Measurements from ENCODE around the gene SLC15A2. TPM values are rescaled to one million over a fixed set of nuclear protein-coding genes. Genes with fewer than 3 reads are reported as not detected.

SLC15A2 gene
- polyA plus RNA-seq, 1 experiment, result 0.11 TPM

- DNase-seq (ENCODE audit: low read depth), result no peak
- no peaks in the 10 kb centered on the region for H3K27me3 ChIP-seq (ENCODE audit: control insufficient read depth, insufficient read depth, low read length)
- H3K4me3 ChIP-seq (ENCODE audit: low read depth, low read length), result no peak overlapping the region
- no peaks in the 10 kb centered on the region for H3K36me3 ChIP-seq (ENCODE audit: control insufficient read depth, insufficient read depth, low read length)
- POLR2A ChIA-PET, result no interaction called here
- CTCF ChIA-PET, result interaction anchor here (1.4 kb wide), 1 partner anchor 11 kb away, joined by 4 read pairs; no protein-coding TSS in a partner anchor
- no peak for TF ChIP-seq CTCF (IDR thresholded peaks at IDR 0.05; ENCODE audit: insufficient read depth, low read depth, low read length)
Observed at GRCh38 chr3:121863801-121864200, 30.4 kb upstream of the SLC15A2 start.

- POLR2A ChIA-PET, result no interaction called here
- DNase-seq (ENCODE audit: low read depth), result no peak
- Histone ChIP-seq H3K27me3 (ENCODE audit: control insufficient read depth, insufficient read depth, low read length) (no peaks in the 10 kb centered on the region), H3K4me3 (ENCODE audit: low read depth, low read length) (no peak overlapping the region), H3K36me3 (ENCODE audit: control insufficient read depth, insufficient read depth, low read length) (no peaks in the 10 kb centered on the region)
- CTCF ChIA-PET, result no interaction called here
- TF ChIP-seq CTCF (IDR thresholded peaks at IDR 0.05; ENCODE audit: insufficient read depth, low read depth, low read length), result no peak
Observed at GRCh38 chr3:121869736-121870135, 24.5 kb upstream of the SLC15A2 start.

- no peak overlapping the region for H3K4me3 ChIP-seq (ENCODE audit: low read depth, low read length)
- TF ChIP-seq CTCF (IDR thresholded peaks at IDR 0.05; ENCODE audit: insufficient read depth, low read depth, low read length), result no peak
- no peaks in the 10 kb centered on the region for H3K36me3 ChIP-seq (ENCODE audit: control insufficient read depth, insufficient read depth, low read length)
- DNase-seq (ENCODE audit: low read depth), result no peak
- ChIA-PET CTCF (no interaction called here), POLR2A (interaction anchor here (0.7 kb wide), 1 partner anchor 13 kb away, joined by 3 read pairs; no protein-coding TSS in a partner anchor)
- no peaks in the 10 kb centered on the region for H3K27me3 ChIP-seq (ENCODE audit: control insufficient read depth, insufficient read depth, low read length)
Observed at GRCh38 chr3:121870717-121871116, 23.5 kb upstream of the SLC15A2 start.

- no peaks in the 10 kb centered on the region for H3K27me3 ChIP-seq (ENCODE audit: control insufficient read depth, insufficient read depth, low read length)
- CTCF ChIA-PET, result no interaction called here
- no peak for DNase-seq (ENCODE audit: low read depth)
Observed at GRCh38 chr3:121871430-121871829, 22.8 kb upstream of the SLC15A2 start.

GRCh38 chr3:121878411-121878810 is 15.8 kb upstream of the SLC15A2 start:
- CTCF ChIA-PET, result no interaction called here
- no peak for DNase-seq (ENCODE audit: low read depth)
- Histone ChIP-seq H3K36me3 (ENCODE audit: control insufficient read depth, insufficient read depth, low read length) (no peaks in the 10 kb centered on the region), H3K4me3 (ENCODE audit: low read depth, low read length) (no peak overlapping the region), H3K27me3 (ENCODE audit: control insufficient read depth, insufficient read depth, low read length) (no peaks in the 10 kb centered on the region)
- no peak for TF ChIP-seq CTCF (IDR thresholded peaks at IDR 0.05; ENCODE audit: insufficient read depth, low read depth, low read length)
- POLR2A ChIA-PET, result no interaction called here

More at GRCh38 chr3:121871430-121871829, 22.8 kb upstream of the SLC15A2 start:
- Histone ChIP-seq H3K4me3 (ENCODE audit: low read depth, low read length) (no peak overlapping the region), H3K36me3 (ENCODE audit: control insufficient read depth, insufficient read depth, low read length) (no peaks in the 10 kb centered on the region)
- POLR2A ChIA-PET, result no interaction called here
- no peak for TF ChIP-seq CTCF (IDR thresholded peaks at IDR 0.05; ENCODE audit: insufficient read depth, low read depth, low read length)
